Hypothalamus (tissue), 51 donors: ENCODE results near the gene ABCB8.
"Not testable (repeated sequence)": the region's sequence is repeated elsewhere in the genome, so short reads cannot be mapped to it uniquely, and the experiment has no call there.

Source experiments
- DNase-seq, 51 donors: peaks; one replicate each; lab custom pipeline; 2025; lab: John Stamatoyannopoulos, UW

ABCB8 gene

GRCh38 chr7:151013356-151013732 is 14.9 kb upstream of the ABCB8 start:
- DNase-seq = peak in 2 of 51 donors; percentile 42 to 43

DNA sequence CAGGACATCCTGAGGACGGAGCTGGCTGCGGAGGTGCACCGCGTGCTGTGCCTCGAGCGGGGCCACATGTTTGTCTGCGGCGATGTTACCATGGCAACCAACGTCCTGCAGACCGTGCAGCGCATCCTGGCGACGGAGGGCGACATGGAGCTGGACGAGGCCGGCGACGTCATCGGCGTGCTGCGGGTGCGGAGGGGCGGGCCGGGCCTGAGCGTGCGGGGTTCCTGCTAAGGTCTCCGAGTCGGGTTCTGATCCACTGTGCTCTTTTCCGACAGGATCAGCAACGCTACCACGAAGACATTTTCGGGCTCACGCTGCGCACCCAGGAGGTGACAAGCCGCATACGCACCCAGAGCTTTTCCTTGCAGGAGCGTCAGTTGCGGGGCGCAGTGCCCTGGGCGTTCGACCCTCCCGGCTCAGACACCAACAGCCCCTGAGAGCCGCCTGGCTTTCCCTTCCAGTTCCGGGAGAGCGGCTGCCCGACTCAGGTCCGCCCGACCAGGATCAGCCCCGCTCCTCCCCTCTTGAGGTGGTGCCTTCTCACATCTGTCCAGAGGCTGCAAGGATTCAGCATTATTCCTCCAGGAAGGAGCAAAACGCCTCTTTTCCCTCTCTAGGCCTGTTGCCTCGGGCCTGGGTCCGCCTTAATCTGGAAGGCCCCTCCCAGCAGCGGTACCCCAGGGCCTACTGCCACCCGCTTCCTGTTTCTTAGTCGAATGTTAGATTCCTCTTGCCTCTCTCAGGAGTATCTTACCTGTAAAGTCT is 14.3 kb upstream of the ABCB8 start:
- DNase-seq = peak in 43 of 51 donors; percentile 7 to 83 (median 69)

- DNase-seq = no peak
Measured at GRCh38 chr7:151014950-151015349, 13.3 kb upstream of the ABCB8 start.

DNA sequence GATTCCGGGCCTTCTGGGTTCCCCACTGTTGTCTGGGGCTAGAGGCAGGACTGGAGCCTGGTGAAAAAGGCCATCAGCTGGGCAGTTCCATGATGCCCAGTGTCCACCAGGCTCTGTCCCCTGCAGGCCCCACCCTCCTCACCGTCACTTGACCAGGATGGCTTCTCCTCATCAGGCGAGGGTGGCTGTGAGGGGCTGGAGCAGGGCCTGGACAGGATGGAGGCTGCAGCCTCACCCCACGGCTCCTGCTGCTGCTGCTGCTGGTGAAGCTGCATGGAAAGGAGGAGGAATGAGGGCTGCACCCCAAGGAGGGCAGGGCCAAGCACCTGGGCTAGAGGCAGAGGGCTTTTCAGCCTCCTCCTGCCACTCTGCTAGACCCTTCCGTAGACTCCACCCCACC is 12.3 kb upstream of the ABCB8 start:
- DNase-seq = no peak

DNA sequence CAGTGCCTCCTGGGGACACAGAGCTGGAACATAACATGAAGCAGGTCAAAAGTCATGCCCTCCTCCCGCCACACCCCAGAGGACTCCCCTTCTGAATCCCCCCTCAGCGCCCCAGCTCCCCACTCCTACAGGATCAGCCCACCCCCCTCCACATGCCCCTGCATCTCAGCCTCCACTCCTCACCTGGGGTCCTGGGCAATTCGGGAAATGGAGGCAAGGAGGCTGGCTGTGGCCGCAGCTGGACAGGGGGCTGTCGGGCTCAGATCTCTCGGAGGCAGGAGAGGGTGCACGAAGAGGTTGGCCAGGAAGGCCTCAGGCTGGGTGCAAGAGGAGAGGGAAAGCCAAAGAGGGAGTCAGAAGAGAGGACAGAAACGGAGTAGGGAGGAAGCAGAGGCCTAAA is 11.7 kb upstream of the ABCB8 start:
- no peak for DNase-seq

DNA sequence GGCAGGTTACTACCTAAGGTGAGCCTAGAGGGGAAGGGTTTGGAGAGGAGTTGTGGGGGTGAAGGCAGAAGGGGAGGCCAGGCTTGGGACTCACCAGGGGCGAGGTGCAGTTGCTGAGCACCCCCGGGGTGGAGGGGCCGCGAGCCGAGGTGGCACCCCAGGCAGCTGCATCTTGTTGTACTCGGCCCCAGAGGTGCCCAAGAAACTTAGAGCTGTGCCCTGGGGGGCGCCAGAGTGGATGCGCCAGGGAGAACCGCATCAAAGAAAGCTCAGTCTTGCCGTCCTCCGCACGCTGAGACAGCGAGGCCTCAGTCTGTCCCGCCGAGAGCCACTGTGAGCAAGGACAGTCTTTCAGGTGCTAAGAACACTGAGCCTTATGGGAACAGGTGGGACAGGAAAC is 11.3 kb upstream of the ABCB8 start:
- no peak for DNase-seq

DNA sequence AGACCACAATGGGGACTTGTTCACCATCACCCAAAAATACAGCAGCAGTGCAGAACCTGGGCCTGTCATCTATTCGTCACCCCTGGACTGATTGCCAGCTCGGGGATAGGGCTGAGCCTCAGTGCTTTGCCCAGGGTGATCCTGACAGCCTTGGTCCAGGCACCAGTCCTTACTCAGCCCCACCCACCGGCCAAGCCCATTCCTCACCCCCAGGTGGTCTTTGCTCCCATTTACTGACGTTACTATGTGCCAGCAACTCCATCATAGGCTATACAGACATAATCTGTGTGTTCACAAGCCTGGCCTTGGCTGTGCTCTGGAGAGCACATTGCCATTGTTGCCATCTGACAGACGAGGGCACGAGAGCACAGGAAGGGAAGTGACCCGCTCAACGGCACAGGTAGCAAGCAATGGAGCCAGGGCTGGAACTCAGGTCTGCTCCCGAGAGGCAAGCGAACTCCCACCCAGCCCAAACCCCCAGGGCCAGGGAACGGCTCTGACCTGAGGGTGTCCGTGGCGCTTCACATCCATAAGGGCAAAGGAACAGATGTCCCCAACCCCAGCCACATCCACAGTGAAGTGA is 10.8 kb upstream of the ABCB8 start:
- no peak for DNase-seq

- peak in 36 of 51 donors; percentile 6 to 73 (median 39) for DNase-seq
Measured at GRCh38 chr7:151017953-151018420, 10.3 kb upstream of the ABCB8 start.

- DNase-seq = peak in 9 of 51 donors; percentile 16 to 63 (median 37)
Measured at GRCh38 chr7:151018421-151019129, 9.7 kb upstream of the ABCB8 start.

- no peak for DNase-seq
Measured at GRCh38 chr7:151019130-151019447, 9.2 kb upstream of the ABCB8 start.

GRCh38 chr7:151020231-151020630 is 8.0 kb upstream of the ABCB8 start:
- DNase-seq = no peak

DNA sequence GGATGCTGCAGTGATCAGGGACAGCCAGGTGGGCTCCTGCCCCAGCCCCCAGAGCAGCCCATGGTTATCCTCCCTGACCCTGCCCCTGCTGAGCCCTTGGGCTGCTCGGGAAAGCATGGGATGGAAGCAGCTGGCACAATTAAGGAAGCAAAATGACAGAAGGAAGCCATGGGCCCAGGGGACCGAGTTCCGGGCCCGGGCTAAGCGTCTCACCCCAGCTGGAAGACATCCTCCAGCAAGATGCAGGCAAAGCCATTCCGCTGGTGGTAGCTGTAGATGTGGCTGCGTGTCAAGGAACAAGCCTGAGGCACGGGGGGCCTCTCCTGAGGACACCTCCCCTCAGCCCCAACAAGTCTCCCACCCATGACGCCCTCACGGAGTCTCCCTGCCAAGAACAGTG is 5.0 kb upstream of the ABCB8 start:
- no peak for DNase-seq

- DNase-seq = no peak
Measured at GRCh38 chr7:151024435-151025056, 3.7 kb upstream of the ABCB8 start, which contains the start of gene ATG9B. Gene ATG9B, minus strand, starts transcription at chr7:151024494. Its CDS starts 71 bp downstream, at chr7:151024423.

- no peak for DNase-seq
Measured at GRCh38 chr7:151025924-151026671, 2.2 kb upstream of the ABCB8 start.

DNA sequence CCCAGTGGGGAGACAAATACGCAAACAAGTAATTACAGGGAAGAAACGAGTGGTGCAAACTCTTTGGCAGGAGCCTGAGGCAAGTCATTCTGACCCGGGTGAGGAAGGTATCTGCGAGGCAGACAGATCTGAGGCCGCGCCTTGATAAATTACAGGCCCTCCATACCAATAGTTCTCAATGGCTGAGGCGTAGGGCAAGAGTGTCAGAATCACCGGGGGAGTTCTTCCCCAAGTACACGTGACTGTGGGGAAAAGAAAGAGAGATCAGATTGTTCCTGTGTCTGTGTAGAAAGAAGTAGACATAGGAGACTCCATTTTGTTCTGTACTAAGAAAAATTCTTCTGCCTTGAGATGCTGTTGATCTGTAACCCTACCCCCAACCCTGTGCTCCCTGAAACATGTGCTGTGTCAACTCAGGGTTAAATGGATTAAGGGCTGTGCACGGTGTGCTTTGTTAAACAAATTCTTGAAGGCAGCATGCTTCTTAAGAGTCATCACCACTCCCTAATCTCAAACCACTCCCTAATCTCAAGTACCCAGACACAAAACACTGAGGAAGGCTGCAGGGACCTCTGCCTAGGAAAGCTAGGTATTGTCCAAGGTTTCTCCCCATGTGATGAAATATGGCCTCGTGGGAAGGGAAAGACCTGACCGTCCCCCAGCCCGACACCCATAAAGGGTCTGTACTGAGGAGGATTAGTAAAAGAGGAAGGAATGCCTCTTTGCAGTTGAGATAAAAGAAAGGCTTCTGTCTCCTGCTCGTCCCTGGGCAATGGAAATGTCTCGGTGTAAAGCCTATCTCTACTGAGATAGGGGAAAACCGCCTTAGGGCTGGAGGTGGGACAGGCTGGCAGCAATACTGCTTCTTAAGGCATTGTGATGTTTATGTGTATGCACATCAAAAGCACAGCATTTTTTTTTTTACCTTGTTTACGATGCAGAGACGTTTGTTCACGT is 1.2 kb upstream of the ABCB8 start:
- DNase-seq = not testable (repeated sequence)

- not testable (repeated sequence) for DNase-seq
Measured at GRCh38 chr7:151027728-151028130, 521 bp upstream of the ABCB8 start.

GRCh38 chr7:151028948-151029501 is 775 bp downstream of the ABCB8 start:
- no peak for DNase-seq

- no peak for DNase-seq
Measured at GRCh38 chr7:151031011-151031410, 2.8 kb downstream of the ABCB8 start.
